Measurements from ENCODE around the gene SDK1.

SDK1 gene

DNA sequence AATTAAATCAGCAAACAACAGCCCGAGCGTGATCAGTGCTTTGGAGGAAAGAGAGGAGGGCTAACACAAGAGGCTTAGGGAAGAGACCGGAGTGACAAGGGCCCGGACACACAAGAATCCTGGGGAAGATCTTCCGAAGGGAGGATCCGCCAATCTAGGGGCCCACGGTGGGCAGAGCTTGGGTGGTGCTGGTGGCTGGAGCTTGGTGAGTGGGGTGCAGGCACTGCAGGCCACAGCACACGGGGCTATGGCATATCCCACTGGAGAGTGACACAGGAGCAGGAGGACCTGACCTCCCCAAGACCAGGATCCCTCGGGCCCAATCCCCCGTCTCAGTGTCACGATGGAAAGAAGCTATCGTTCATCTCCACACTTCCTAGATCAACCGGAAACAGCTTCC lies 909.8 kb downstream of the SDK1 start:
- ATAC-seq (ENCODE audit: insufficient read depth, low read depth) = no peak
- no peak overlapping the region for H2AFZ ChIP-seq (ENCODE audit: low read depth, low read length)
- H3K27me3 ChIP-seq (ENCODE audit: insufficient read depth, low read length, poor library complexity) = no peaks in the 10 kb centered on the region
- H4K20me1 ChIP-seq (ENCODE audit: insufficient read depth, low read length) = no peaks in the 10 kb centered on the region
- no peaks in the 10 kb centered on the region for H3K9me3 ChIP-seq (ENCODE audit: insufficient read depth, low read length, severe bottlenecking)
- no peak overlapping the region for H3K27ac ChIP-seq (ENCODE audit: low read length)
- no peak overlapping the region for H3K4me2 ChIP-seq (ENCODE audit: insufficient read depth, low read length)
- no peaks in the 10 kb centered on the region for H3K36me3 ChIP-seq (ENCODE audit: insufficient read depth, low read length)
- no peaks in the 10 kb centered on the region for H3K79me2 ChIP-seq (ENCODE audit: insufficient read depth, low read length)
- DNase-seq = no peak
- no peak overlapping the region for H3K9ac ChIP-seq (ENCODE audit: low read depth, low read length)
- H3K4me1 ChIP-seq (ENCODE audit: insufficient read depth, low read length) = no peaks in the 10 kb centered on the region
- H3K4me3 ChIP-seq (ENCODE audit: low read depth in 1 of 2, low read length in 2 of 2) = no peak overlapping the region
- TF ChIP-seq, protein P1, sequence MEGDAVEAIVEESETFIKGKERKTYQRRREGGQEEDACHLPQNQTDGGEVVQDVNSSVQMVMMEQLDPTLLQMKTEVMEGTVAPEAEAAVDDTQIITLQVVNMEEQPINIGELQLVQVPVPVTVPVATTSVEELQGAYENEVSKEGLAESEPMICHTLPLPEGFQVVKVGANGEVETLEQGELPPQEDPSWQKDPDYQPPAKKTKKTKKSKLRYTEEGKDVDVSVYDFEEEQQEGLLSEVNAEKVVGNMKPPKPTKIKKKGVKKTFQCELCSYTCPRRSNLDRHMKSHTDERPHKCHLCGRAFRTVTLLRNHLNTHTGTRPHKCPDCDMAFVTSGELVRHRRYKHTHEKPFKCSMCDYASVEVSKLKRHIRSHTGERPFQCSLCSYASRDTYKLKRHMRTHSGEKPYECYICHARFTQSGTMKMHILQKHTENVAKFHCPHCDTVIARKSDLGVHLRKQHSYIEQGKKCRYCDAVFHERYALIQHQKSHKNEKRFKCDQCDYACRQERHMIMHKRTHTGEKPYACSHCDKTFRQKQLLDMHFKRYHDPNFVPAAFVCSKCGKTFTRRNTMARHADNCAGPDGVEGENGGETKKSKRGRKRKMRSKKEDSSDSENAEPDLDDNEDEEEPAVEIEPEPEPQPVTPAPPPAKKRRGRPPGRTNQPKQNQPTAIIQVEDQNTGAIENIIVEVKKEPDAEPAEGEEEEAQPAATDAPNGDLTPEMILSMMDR (IDR thresholded peaks at IDR 0.05; ENCODE audit: borderline replicate concordance, extremely low read depth, low read length, poor library complexity, severe bottlenecking) = no peak
- no peak for TF ChIP-seq EZH2 (IDR thresholded peaks at IDR 0.05; ENCODE audit: borderline replicate concordance, low read depth, low read length, severe bottlenecking)

GRCh38 chr7:4211261-4211660 lies 910.2 kb downstream of the SDK1 start:
- Histone ChIP-seq H3K36me3 (ENCODE audit: insufficient read depth, low read length) (no peaks in the 10 kb centered on the region), H3K9ac (ENCODE audit: low read depth, low read length) (no peak overlapping the region), H3K4me3 (ENCODE audit: low read depth in 1 of 2, low read length in 2 of 2) (no peak overlapping the region), H3K4me2 (ENCODE audit: insufficient read depth, low read length) (no peak overlapping the region), H3K27me3 (ENCODE audit: insufficient read depth, low read length, poor library complexity) (no peaks in the 10 kb centered on the region), H2AFZ (ENCODE audit: low read depth, low read length) (no peak overlapping the region), H4K20me1 (ENCODE audit: insufficient read depth, low read length) (no peaks in the 10 kb centered on the region), H3K9me3 (ENCODE audit: insufficient read depth, low read length, severe bottlenecking) (no peaks in the 10 kb centered on the region), H3K27ac (ENCODE audit: low read length) (no peak overlapping the region), H3K79me2 (ENCODE audit: insufficient read depth, low read length) (no peaks in the 10 kb centered on the region), H3K4me1 (ENCODE audit: insufficient read depth, low read length) (no peaks in the 10 kb centered on the region)
- no peak for ATAC-seq (ENCODE audit: insufficient read depth, low read depth)
- TF ChIP-seq, protein P1 (IDR thresholded peaks at IDR 0.05; ENCODE audit: borderline replicate concordance, extremely low read depth, low read length, poor library complexity, severe bottlenecking) = no peak
- TF ChIP-seq EZH2 (IDR thresholded peaks at IDR 0.05; ENCODE audit: borderline replicate concordance, low read depth, low read length, severe bottlenecking) = no peak
- no peak for DNase-seq

DNA sequence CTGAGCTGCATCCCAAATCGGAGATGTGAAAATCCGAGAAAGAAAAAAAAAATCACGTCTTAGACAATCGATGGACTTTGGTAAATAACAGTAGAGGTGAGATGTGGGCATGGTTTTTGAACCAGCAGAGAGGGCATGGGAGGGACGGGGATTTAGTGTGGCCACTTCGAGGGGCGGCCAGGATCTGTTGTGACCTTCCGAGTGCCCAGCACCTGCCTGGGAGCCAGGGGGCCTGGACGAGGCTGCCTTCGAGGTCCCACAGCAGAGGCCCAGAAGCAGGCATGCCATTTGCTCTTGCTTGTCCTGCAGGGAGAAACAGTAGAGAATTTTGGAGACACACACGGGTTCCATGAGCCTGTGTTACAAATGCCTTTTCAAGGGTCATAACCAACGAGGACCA lies 911.3 kb downstream of the SDK1 start:
- Histone ChIP-seq H3K4me1 (ENCODE audit: insufficient read depth, low read length) (no peaks in the 10 kb centered on the region), H3K9ac (ENCODE audit: low read depth, low read length) (no peak overlapping the region), H3K9me3 (ENCODE audit: insufficient read depth, low read length, severe bottlenecking) (no peaks in the 10 kb centered on the region), H3K36me3 (ENCODE audit: insufficient read depth, low read length) (no peaks in the 10 kb centered on the region), H3K4me2 (ENCODE audit: insufficient read depth, low read length) (no peak overlapping the region), H3K27ac (ENCODE audit: low read length) (no peak overlapping the region), H3K4me3 (ENCODE audit: low read depth in 1 of 2, low read length in 2 of 2) (no peak overlapping the region), H3K27me3 (ENCODE audit: insufficient read depth, low read length, poor library complexity) (no peaks in the 10 kb centered on the region), H4K20me1 (ENCODE audit: insufficient read depth, low read length) (no peaks in the 10 kb centered on the region), H2AFZ (ENCODE audit: low read depth, low read length) (no peak overlapping the region), H3K79me2 (ENCODE audit: insufficient read depth, low read length) (no peaks in the 10 kb centered on the region)
- TF ChIP-seq, protein P1 (IDR thresholded peaks at IDR 0.05; ENCODE audit: borderline replicate concordance, extremely low read depth, low read length, poor library complexity, severe bottlenecking) = no peak
- ATAC-seq (ENCODE audit: insufficient read depth, low read depth) = no peak
- no peak for DNase-seq
